Fibroblast of skin of left quadriceps (primary cell): ENCODE results near the gene GAL3ST1.
A peak's percentile ranks its signal among the peaks of the same experiment; 100 is the strongest.
"Not testable (repeated sequence)": the region's sequence is repeated elsewhere in the genome, so short reads cannot be mapped to it uniquely, and the experiment has no call there.

Experiments
- DNase-seq, 2 experiments: peaks; one replicate each; pipeline ENCODE4 v3.0.0-alpha.2; 2013; ENCODE audit warnings: low read depth in 2 of 2

The GAL3ST1 gene

GRCh38 chr22:30596886-30597285 is 22.4 kb upstream of the GAL3ST1 start:
- no peak for DNase-seq

- DNase-seq, result no peak
These were observed 21.7 kb upstream of the GAL3ST1 start for GRCh38 chr22:30596199-30596598.

DNA sequence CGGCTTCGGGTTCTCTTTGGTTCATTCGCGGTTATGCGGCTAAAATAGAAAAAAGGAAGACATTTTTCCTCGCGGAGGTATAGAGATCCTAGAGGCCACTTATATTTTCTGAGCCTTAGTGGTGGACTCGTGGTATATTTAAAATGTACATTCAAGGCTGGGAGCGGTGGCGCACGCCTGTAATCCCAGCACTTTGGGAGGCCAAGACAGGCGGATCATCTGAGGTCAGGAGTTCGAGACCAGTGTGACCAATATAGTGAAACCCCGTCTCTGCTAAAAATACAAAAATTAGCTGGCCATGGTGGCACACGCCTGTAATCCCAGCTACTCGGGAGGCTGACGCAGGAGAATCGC is 17.9 kb upstream of the GAL3ST1 start:
- not testable (repeated sequence) for DNase-seq

GRCh38 chr22:30591588-30592359 is 17.3 kb upstream of the GAL3ST1 start, which contains the start of gene PES1:
Gene PES1, minus strand, starts transcription at chr22:30591910. Its CDS starts 77 bp downstream, at chr22:30591833.
- DNase-seq, result peak; percentile 97 to 98

GRCh38 chr22:30591191-30591587 is 16.7 kb upstream of the GAL3ST1 start:
- no peak for DNase-seq

- no peak for DNase-seq
These were observed 11.9 kb upstream of the GAL3ST1 start for GRCh38 chr22:30586414-30586813.

GRCh38 chr22:30584441-30584840 is 10.0 kb upstream of the GAL3ST1 start:
- no peak for DNase-seq

- no peak for DNase-seq
These were observed 8.5 kb upstream of the GAL3ST1 start for GRCh38 chr22:30582788-30583545.

DNA sequence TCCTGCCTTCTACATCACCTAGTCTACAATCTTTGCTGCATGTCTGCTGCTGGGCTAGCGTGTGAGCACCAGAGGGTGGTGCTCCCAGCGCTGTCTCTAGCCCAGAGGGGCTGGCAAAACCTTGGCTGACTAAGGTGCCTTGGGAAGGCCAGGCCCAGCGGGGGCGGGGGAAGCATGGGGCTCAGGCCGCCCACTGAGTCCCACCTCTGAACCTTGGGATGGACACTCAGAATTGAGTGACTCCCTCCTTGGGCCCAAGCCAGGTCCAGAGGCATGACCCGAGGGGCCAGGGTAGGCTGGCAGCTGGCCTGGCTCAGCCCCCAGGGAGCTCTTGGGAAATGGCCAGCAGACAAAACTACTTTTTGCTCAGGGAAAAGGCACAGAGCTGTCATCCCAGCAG is 7.6 kb upstream of the GAL3ST1 start:
- no peak for DNase-seq

- no peak for DNase-seq
These were observed 6.4 kb upstream of the GAL3ST1 start for GRCh38 chr22:30580896-30581295.

GRCh38 chr22:30578481-30578880 is 4.0 kb upstream of the GAL3ST1 start:
- DNase-seq, result no peak

GRCh38 chr22:30575859-30576258 is 1.4 kb upstream of the GAL3ST1 start:
- no peak for DNase-seq

- DNase-seq, result no peak
These were observed 669 bp upstream of the GAL3ST1 start for GRCh38 chr22:30574997-30575671.

DNA sequence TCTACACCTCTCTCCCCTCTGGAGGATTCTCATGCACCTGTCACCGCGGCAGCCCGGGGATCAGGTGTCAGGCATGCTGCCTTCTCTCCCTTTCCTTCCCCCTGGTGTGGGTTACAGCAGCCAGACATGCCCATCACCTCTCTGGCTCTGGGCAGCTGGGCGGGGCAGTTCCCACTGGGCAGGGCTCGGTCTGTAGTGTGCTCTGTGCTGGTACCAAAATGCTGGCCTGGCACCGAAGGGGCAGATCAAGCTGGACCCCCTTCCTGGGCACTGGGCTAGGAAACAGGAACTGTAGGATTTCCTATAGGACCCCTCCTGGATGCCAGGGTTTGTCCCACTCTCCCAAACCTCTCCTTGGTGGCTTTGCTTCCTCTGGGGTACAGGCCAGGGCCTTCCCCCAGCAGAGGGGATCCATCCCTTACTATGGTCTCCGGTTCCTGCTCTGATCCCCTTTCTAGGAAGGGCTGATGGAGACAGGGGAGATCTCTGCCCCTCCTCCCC is 821 bp downstream of the GAL3ST1 start:
- DNase-seq, result no peak

GRCh38 chr22:30572840-30573593 is 1.4 kb downstream of the GAL3ST1 start:
- DNase-seq, result no peak

GRCh38 chr22:30572210-30572609 is 2.3 kb downstream of the GAL3ST1 start:
- DNase-seq, result no peak

DNA sequence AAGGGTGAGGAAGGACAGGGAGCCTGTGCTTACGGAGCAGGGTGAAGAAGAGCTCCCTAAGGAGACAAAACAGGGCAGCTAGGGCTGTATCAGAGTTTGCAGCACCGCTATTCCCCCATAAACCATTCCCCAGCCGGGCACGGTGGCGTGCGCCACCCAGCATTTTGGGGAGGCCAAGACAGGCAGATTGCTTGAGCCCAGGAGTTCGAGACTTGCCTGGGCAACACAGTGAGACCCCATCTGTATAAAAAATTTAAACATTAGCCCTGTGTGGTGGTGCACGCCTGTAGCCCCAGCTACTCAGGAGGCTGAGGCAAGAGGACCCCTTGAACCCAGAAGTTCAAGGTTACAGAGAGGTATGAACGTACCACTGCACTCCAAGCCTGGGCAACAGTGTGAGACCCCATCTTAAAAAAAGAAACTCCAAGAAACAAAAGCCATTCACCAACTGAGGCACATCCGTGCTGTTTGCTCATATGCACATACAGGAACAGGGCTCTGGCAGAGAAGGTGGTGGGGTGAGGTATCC is 4.7 kb downstream of the GAL3ST1 start:
- no peak for DNase-seq

DNA sequence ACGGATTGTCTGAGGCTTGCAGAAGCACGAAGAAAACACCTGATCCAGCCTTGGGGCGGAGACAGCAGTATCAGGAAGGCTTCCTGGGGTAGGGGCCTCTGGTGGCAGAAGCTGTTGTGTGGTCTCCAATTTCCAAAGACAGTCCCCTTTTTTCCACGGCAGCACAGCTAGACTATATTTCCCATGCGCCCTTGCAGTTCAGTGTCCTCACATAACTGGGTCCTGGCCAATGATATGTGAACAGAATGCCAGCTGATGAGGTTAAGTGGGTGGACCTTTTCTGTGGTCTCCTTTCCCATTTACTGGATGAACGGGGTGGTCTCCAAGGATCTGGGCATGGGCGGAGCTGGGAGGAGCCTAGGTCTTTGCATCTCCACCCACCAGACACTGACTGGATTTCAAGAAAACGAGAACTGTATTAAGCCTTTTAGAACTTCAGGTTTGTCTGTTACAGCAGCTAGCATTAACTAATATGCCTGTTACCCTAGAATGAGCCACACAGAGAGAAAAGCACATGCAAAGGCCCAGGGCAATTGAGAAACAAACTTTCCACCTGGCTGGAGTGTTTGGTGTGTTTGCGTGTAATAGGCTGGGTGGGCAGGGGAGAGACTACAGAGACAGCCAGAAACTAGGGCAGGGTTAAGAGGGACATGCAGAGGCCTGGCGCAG is 6.2 kb downstream of the GAL3ST1 start:
- no peak for DNase-seq

- not testable (repeated sequence) for DNase-seq
These were observed 7.2 kb downstream of the GAL3ST1 start for GRCh38 chr22:30567277-30567676.

- no peak for DNase-seq
These were observed 8.3 kb downstream of the GAL3ST1 start for GRCh38 chr22:30566125-30566524.

DNA sequence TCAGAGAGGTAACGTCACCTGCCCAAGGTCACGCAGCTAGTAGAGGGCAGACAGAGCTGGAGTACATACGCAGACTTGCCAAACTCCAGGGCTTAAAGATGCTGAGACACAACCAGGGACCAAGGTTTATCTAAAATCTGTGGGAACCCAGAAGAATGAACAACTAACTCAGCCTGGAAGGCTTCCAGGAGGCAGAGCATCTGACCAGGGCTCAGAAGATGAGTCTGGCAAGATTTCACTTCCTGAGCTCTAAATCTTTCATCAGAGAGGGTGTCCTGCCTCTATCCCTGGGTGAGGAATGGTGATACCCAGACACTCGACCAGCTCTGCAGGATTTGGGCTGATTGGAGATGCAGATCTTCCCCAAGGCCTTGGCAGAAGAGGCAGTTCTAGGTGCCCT is 9.1 kb downstream of the GAL3ST1 start:
- DNase-seq, result no peak
